Activated T-cell treated with anti-CD3 and anti-CD28 coated beads for 24 hours (primary cell): ENCODE measurements around the gene MIOS.

ENCODE experiments used
- DNase-seq: peaks from one replicate; pipeline ENCODE4 v3.0.0-alpha.2; 2020; ENCODE audit warnings: low read depth

Gene MIOS

GRCh38 chr7:7566651-7567611 lies at the start of gene MIOS:
TSS of gene MIOS (plus strand) at chr7:7566884. CDS start at chr7:7572476, 5,592 bp downstream.
- peak; percentile 78 for DNase-seq

- no peak for DNase-seq
Observed at GRCh38 chr7:7517754-7518153, 48.9 kb upstream of the MIOS start.

GRCh38 chr7:7519056-7519455 lies 47.6 kb upstream of the MIOS start:
- DNase-seq = no peak

GRCh38 chr7:7519528-7519927 lies 47.2 kb upstream of the MIOS start:
- no peak for DNase-seq

- DNase-seq = no peak
Observed at GRCh38 chr7:7521259-7521658, 45.4 kb upstream of the MIOS start.

- no peak for DNase-seq
Observed at GRCh38 chr7:7522421-7522820, 44.3 kb upstream of the MIOS start.

GRCh38 chr7:7524121-7524520 lies 42.6 kb upstream of the MIOS start:
- DNase-seq = no peak

GRCh38 chr7:7526006-7526405 lies 40.7 kb upstream of the MIOS start:
- DNase-seq = no peak

- DNase-seq = no peak
Observed at GRCh38 chr7:7527047-7527446, 39.6 kb upstream of the MIOS start.

- DNase-seq = no peak
Observed at GRCh38 chr7:7529328-7529727, 37.4 kb upstream of the MIOS start.

- no peak for DNase-seq
Observed at GRCh38 chr7:7533831-7534430, 32.8 kb upstream of the MIOS start.

GRCh38 chr7:7535691-7536090 lies 31.0 kb upstream of the MIOS start, which contains the start of gene COL28A1:
TSS of gene COL28A1 (minus strand) at chr7:7535873. CDS start at chr7:7532875, 2,998 bp downstream.
- no peak for DNase-seq

- DNase-seq = no peak
Observed at GRCh38 chr7:7536396-7537019, 30.2 kb upstream of the MIOS start.

- DNase-seq = no peak
Observed at GRCh38 chr7:7537711-7538110, 29.0 kb upstream of the MIOS start.

- no peak for DNase-seq
Observed at GRCh38 chr7:7539152-7539551, 27.5 kb upstream of the MIOS start.

- no peak for DNase-seq
Observed at GRCh38 chr7:7539711-7540110, 27.0 kb upstream of the MIOS start.

GRCh38 chr7:7542251-7542835 lies 24.3 kb upstream of the MIOS start:
- no peak for DNase-seq

GRCh38 chr7:7548407-7548806 lies 18.3 kb upstream of the MIOS start:
- no peak for DNase-seq

- DNase-seq = no peak
Observed at GRCh38 chr7:7550663-7551062, 16.0 kb upstream of the MIOS start.

GRCh38 chr7:7552199-7552598 lies 14.5 kb upstream of the MIOS start:
- no peak for DNase-seq

GRCh38 chr7:7553386-7553785 lies 13.3 kb upstream of the MIOS start:
- DNase-seq = no peak

GRCh38 chr7:7554021-7554432 lies 12.7 kb upstream of the MIOS start:
- DNase-seq = no peak
